Activated CD4-positive, alpha-beta T cell treated with anti-CD3 and anti-CD28 coated beads, Interleukin-2, amount 10 ng/mL, durations not matched to agents 7 days and 5 days (primary cell): ENCODE measurements around the gene UBAC1. TPM values are rescaled to one million over a fixed set of nuclear protein-coding genes. Genes with fewer than 3 reads are reported as not detected.

ENCODE experiments used
- CTCF ChIA-PET: fragments of 350-600 bp; sonication (Branson Sonifier 250); formaldehyde crosslinking; loops from one replicate; lab custom pipeline; 2021; ENCODE audit warnings: antibody characterized with exemption; lab: Charles Lee
- POLR2A ChIA-PET: fragments of 350-600 bp; sonication (Branson Sonifier 250); formaldehyde crosslinking; loops from one replicate; lab custom pipeline; 2021; ENCODE audit warnings: antibody characterized with exemption; lab: Charles Lee
- DNase-seq: peaks from one replicate; pipeline ENCODE4 v3.0.0-alpha.2; 2020
- H3K27ac Mint-ChIP-seq: one replicate; pipeline ENCODE4 v1.8.0; 2021; ENCODE audit warnings: mild to moderate bottlenecking, moderate library complexity, mixed read lengths
- H3K27me3 Mint-ChIP-seq: one replicate; pipeline ENCODE4 v1.8.0; 2021; ENCODE audit warnings: mixed read lengths
- H3K36me3 Mint-ChIP-seq: one replicate; pipeline ENCODE4 v1.8.0; 2021; ENCODE audit warnings: low read depth, mixed read lengths
- H3K4me1 Mint-ChIP-seq: one replicate; pipeline ENCODE4 v1.8.0; 2021; ENCODE audit warnings: mixed read lengths
- H3K4me3 Mint-ChIP-seq: one replicate; pipeline ENCODE4 v1.8.0; 2021; ENCODE audit warnings: mild to moderate bottlenecking, moderate library complexity, mixed read lengths
- H3K9me3 Mint-ChIP-seq: one replicate; pipeline ENCODE4 v1.8.0; 2021; ENCODE audit warnings: mixed read lengths
- total RNA-seq, 2 experiments: library from RNA; stranded (reverse); gene quantifications; one replicate each; pipeline ENCODE4 v1.2.3, GENCODE V29; 2021

UBAC1 gene
- total RNA-seq, 2 experiments from 2014 or later, result 29.7 to 32.6 TPM

DNA sequence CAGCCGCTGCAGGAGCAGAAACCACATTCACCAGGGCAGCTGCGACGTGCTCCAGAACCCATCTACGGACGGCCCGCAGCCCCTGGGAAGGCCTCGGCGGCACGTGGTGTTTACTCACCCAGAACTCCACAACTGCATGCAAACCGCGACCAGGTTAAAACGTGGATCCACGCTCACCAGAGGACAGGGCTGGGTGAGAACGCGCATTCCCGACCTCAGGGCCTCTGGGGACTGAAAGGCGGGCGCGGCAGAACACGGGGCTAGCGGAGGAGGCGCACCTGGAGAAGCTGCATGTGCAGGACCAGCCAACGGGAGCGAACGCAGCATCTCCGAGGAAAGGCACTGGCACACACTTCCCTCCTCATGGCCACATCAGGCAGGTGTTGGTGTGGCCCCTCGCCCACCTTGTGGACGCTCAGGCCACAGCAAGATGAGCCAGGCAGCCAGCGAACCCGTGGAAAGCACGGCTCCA, 29.8 kb downstream of the UBAC1 start:
- DNase-seq, result no peak
- no peaks in the 10 kb centered on the region for H3K27me3 Mint-ChIP-seq
- ChIA-PET POLR2A (no interaction called here), CTCF (no interaction called here)
- H3K36me3 Mint-ChIP-seq, result peaks cover 27% of the 10 kb centered on the region
- H3K27ac Mint-ChIP-seq, result no peak overlapping the region
- no peak overlapping the region for H3K4me3 Mint-ChIP-seq
- H3K9me3 Mint-ChIP-seq, result peaks cover 3% of the 10 kb centered on the region
- peaks cover 7% of the 10 kb centered on the region for H3K4me1 Mint-ChIP-seq

DNA sequence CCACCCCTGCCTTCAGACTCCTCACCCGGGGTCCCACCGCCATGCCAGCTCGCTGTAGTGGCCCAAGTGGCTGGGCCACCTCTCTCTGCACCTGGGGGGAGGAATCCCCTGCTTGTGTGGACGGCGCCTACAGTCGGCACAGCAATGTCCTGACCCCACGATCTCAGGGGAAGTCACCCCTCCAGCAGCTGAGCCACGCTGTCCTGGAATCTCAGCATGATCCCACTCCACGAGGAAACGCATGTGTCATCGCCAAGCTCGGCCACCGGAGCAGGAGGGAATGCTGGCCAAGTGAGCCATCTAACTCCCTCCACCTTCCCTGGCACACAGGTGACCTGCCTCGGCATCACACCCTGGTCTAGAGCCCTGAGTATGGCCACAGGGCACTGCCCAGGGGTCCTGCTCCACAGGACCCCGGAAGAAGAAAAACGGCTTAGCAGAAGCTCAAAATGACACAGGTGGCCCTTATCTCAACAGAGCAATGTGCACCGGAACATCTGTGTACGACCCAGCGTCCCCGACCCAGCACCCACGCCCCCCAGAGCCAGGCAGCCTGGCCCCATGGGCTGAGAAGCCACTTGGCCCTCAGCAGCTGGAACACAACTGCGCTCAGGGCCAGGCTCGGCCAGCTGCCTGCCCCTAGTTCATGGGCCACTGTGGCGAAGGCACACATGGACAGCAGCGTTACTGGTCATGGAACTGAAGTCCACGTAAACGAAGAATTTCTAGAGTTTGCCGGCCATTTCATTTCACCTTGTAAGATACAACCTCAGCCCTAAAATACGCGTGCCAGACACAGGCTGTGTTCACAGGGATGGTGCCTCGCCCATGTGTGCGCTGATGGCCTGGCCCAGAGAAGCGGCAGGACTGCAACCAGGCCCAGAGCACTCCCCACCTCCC, 30.5 kb downstream of the UBAC1 start:
- POLR2A ChIA-PET, result no interaction called here
- CTCF ChIA-PET, result no interaction called here
- H3K4me3 Mint-ChIP-seq, result no peak overlapping the region
- no peaks in the 10 kb centered on the region for H3K27me3 Mint-ChIP-seq
- H3K4me1 Mint-ChIP-seq, result peaks cover 11% of the 10 kb centered on the region
- no peaks in the 10 kb centered on the region for H3K9me3 Mint-ChIP-seq
- H3K36me3 Mint-ChIP-seq, result peaks cover 23% of the 10 kb centered on the region
- DNase-seq, result no peak
- no peak overlapping the region for H3K27ac Mint-ChIP-seq

DNA sequence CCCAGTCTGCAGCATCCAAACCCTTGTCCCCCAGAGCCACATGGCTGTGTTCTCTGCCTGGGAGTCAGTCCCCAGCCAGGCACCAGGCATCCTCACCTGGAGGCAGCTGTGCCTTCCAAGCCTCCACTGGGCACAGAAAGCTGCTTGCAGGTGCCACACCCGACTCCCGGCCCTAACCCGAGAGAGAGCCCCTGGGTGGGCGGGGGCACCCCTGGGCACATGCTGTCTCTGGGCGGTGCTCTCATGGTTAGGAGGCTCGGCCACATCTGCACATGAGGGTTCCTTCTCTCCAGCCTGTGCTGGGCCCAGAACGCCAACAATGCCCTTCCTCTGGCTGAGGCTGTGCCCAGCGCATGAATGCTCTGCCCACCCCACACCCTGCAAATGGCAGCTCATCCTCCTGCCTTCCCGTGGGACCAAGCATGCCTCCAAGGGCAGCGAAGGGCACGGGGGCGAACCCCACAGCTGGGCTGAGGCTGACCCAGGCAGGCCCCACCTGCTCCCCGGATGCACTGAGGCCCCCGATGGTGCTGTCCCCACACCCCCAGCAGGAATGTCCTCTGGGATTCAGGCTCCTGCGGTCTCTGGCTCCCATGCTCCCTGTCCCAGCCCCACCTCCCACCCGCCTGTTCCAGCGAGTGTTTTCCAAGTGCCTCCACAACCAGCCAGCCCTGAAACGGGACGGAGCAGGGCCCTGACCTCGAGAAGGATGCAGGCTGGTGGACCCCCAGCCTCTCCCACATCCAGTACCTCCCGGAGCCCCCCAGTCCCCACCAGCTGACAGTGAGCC, 31.3 kb downstream of the UBAC1 start:
- CTCF ChIA-PET, result no interaction called here
- Mint-ChIP-seq H3K36me3 (peaks cover 15% of the 10 kb centered on the region), H3K9me3 (no peaks in the 10 kb centered on the region), H3K27me3 (no peaks in the 10 kb centered on the region), H3K4me1 (peaks cover 17% of the 10 kb centered on the region), H3K27ac (no peak overlapping the region), H3K4me3 (no peak overlapping the region)
- no peak for DNase-seq
- POLR2A ChIA-PET, result no interaction called here

DNA sequence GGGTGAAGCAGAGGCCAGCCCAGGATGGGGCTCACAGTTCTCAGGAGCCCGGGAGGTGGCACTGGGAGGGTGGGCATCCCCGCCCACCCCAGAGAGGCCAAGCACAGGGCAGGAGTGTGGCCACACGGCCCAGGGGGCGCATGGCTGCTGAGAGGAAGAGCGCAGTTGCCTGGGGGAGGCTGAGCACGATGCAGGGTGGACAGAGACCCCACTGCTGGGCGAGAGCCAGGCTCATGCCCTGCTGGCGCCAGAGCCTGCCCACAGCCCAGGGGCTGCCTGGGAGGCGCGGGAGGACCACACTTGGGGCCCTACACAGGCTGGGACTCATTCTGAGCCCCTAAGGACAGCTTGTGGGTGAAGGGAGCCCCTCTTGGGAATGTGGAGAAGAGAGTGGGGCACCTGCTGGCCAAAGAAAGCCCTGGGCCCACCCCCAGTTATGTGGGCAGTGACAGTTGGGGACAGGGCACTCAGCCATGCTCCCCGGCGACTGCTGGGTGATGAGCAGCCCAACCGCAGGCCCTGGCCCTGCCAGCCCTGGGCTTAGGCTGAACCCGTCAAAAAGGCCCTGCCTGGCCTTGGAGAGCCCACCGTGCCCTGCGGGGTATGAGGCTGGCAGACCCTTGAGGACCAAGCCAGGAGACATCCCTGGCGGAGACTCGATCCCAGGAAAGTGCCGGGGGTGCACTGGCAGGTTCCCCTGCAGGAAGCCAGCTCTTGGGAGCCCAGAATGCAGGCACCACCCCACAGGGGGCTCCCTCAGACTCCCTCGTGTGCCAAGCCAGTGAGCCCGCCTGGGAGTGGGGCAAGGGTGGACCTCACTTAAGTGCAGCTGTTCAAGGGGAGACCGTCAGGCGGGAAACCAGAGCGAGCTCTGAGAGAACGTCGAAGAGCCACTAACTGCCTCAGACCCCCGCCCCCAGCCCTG, 32.2 kb downstream of the UBAC1 start:
- DNase-seq, result no peak
- Mint-ChIP-seq H3K27ac (no peak overlapping the region), H3K9me3 (no peaks in the 10 kb centered on the region), H3K4me3 (no peak overlapping the region), H3K27me3 (no peaks in the 10 kb centered on the region), H3K36me3 (peaks cover 14% of the 10 kb centered on the region), H3K4me1 (peaks cover 18% of the 10 kb centered on the region)
- POLR2A ChIA-PET, result no interaction called here
- CTCF ChIA-PET, result no interaction called here

DNA sequence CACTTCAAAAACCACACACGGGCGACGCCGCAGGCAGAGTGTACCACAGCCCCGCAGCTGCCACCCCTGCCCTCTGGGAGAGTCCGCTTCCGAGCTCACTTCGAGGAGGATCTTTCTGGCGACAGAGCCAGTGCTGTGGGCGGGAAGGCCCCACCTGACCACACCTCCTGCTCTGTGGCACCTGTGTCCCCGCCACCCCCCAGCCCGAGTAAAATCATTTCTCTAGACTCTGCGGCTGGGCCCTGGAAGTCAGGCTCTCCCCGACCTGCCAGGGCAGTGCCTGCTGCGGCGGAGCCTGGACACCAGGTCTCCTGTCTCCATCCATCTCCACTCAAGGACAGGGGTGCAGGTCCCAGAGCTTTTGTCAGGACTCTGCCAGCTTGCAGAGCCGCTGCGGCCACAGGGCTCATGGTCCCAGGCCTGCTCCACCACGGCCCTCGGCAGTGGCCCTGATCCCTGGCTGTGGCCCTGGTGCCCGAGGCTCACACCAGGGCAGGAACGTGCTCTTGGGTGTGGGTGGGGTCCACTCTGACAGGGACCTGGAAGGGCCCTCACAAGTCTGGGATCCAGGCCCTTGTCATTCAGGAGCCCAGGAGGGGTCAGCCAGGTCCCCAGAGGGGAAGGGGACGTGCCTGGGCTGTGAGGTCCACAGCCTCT, 33.0 kb downstream of the UBAC1 start:
- no peaks in the 10 kb centered on the region for H3K27me3 Mint-ChIP-seq
- POLR2A ChIA-PET, result no interaction called here
- no peaks in the 10 kb centered on the region for H3K9me3 Mint-ChIP-seq
- peaks cover 9% of the 10 kb centered on the region for H3K36me3 Mint-ChIP-seq
- no peak for DNase-seq
- H3K4me3 Mint-ChIP-seq, result no peak overlapping the region
- H3K4me1 Mint-ChIP-seq, result peaks cover 18% of the 10 kb centered on the region
- CTCF ChIA-PET, result no interaction called here
- H3K27ac Mint-ChIP-seq, result no peak overlapping the region

DNA sequence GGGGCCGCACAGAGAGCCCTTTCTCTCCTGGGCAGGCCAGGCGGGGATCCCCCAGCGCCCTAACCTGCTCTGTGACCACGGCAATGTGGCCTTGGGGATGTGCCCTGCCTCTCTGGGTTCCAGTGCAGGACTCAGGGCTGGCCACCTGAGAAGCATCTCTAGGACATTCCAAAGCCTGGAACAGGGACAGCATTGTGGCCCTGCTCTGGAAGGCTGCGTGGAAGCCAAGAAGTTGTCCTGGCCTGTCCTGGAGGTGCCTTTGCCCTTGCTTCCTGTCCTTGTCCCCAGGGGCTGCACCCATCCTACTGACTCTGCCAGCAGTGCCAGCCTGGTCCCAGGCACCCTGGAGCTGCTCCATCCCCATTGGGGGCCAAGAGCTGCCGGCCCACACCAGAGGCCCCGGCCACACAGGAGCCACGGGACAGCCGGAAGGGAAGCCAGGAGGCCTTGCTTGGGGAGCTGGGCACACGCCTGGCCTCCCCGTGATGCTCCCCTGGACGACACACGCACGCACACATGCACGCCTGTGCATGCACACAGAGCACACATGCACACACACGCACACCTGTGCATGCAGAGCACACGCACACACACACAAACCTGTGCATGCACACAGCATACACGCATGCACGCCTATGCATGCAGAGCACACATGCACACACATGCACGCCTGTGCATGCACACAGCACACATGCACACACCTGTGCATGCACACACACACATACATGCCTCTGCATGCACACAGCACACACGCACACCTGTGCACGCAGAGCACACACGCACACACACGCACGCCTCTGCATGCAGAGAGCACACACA, 33.8 kb downstream of the UBAC1 start:
- ChIA-PET POLR2A (no interaction called here), CTCF (no interaction called here)
- Mint-ChIP-seq H3K27ac (no peak overlapping the region), H3K27me3 (no peaks in the 10 kb centered on the region), H3K36me3 (peaks cover 4% of the 10 kb centered on the region), H3K9me3 (no peaks in the 10 kb centered on the region), H3K4me1 (peaks cover 18% of the 10 kb centered on the region), H3K4me3 (no peak overlapping the region)
- DNase-seq, result no peak

DNA sequence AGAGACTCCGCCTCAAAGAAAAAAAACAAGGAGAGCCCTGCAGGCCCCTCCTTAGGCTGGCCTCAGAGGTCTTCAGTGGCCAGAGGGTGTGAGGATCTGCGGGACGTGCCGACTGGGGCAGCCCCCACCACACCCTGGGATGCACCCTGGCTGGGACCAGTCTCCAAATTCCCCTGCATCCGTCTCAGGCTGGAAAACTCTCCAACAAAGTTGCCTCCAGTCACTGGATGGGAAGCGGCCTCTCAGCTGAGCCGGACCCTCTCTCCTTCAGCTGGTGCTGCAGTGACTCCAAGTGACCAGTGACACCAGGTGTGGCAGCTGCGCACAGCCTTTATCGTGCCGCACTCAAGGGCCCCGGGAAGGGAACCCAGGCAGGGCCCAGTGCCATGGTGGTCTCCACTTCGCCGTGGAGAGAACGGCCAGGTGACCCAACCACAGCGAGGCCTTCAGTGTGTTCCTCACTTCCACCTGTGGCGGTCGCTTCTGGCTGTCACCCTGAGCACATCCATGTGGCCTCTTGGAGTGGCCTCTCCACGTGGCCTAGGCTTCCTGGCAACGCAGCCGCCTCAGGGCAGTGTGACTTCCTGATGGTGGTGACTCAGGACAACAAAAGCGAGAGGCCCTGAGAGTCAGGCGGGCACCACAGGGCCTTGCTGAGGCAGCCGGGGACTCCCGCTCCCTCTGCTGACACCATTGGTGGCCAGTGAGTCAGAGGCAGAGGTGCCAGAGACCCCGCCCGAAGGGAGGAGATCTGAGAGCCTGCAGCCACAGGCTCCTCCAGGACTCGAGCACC, 34.6 kb downstream of the UBAC1 start:
- H3K36me3 Mint-ChIP-seq, result peaks cover 2% of the 10 kb centered on the region
- no peaks in the 10 kb centered on the region for H3K9me3 Mint-ChIP-seq
- no peak overlapping the region for H3K27ac Mint-ChIP-seq
- CTCF ChIA-PET, result interaction anchor here (1.1 to 1.6 kb wide), 2 partner anchors 12 to 72 kb away, joined by 3 read pairs; no protein-coding TSS in a partner anchor
- H3K4me3 Mint-ChIP-seq, result no peak overlapping the region
- peak; percentile 23 for DNase-seq
- no peaks in the 10 kb centered on the region for H3K27me3 Mint-ChIP-seq
- peaks cover 18% of the 10 kb centered on the region for H3K4me1 Mint-ChIP-seq
- POLR2A ChIA-PET, result no interaction called here

DNA sequence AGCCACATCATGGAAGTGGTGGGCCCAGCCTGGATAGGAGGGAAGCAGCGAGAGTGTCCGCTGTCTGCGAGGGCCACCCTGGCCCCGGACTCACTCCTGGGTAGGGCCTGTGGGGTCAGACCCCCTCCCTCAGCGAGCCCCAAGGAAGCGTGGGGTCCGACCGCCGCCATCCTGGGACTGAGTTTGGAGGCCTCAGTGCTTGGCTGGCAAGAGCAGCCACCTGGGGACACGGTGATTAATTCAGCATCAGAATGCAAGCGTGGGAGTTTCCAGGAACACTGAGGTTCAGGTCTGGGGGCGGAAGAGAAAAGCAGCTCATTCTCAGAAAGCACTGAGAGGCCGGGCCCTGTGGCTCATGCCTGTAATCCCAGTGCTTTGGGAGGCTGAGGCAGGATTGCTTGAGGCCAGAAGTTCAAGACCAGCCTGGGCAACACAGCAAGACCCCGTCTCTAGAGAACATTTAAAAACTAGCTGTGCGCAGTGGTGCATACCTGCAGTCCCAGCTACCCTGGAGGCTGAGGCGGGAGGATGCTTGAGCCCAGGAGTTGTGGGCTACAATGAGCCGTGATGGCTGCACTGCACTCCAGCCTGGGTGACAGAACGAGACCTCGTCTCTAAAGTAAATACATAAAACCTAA, 35.6 kb downstream of the UBAC1 start:
- H3K4me3 Mint-ChIP-seq, result no peak overlapping the region
- peaks cover 18% of the 10 kb centered on the region for H3K4me1 Mint-ChIP-seq
- DNase-seq, result no peak
- ChIA-PET CTCF (interaction anchor here (0.8 to 1.6 kb wide), 4 partner anchors 10 to 71 kb away, joined by 3 to 4 read pairs (median 3); no protein-coding TSS in a partner anchor), POLR2A (no interaction called here)
- no peaks in the 10 kb centered on the region for H3K27me3 Mint-ChIP-seq
- peak overlapping the region; percentile 22 for H3K27ac Mint-ChIP-seq
- no peaks in the 10 kb centered on the region for H3K36me3 Mint-ChIP-seq
- no peaks in the 10 kb centered on the region for H3K9me3 Mint-ChIP-seq

DNA sequence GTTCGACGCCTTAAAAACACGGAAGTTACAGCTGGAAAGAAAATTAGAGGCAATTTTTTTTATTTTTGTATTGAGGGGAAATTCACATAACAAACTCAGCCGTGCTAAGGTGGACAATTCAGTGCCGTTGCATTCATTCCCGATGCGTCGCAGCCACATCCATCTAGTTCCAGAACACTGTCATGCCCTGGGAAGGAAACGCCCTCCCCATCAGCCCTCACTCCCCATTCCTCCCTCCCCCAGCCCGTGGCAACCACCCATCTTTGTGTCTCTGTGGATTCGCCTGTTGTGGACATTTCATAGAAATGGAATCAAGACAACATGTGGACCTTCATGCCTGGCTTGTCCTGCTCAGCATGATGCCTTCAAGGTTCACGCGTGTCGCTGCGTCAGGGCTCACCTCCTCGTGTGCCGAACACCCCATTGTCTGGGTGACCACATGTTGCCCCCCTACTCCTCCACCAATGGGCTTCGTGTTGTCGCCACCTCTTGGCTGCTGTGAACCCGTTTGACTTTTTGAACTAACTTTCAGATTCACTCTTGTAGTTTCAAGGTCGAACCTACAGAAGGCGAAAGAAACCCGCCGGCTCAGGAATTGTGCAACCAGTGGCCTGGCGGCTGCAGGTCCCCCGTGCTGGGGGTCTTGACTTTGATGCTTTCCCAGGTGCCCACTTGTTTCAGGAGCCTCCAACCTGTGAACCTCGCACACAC, 36.4 kb downstream of the UBAC1 start:
- no peak overlapping the region for H3K4me3 Mint-ChIP-seq
- H3K27me3 Mint-ChIP-seq, result no peaks in the 10 kb centered on the region
- H3K27ac Mint-ChIP-seq, result no peak overlapping the region
- H3K4me1 Mint-ChIP-seq, result peaks cover 18% of the 10 kb centered on the region
- no peaks in the 10 kb centered on the region for H3K36me3 Mint-ChIP-seq
- no peak for DNase-seq
- ChIA-PET CTCF (interaction anchor here (0.8 to 1.6 kb wide), 4 partner anchors 11 to 49 kb away, joined by 3 to 4 read pairs (median 3); no protein-coding TSS in a partner anchor), POLR2A (no interaction called here)
- no peaks in the 10 kb centered on the region for H3K9me3 Mint-ChIP-seq

DNA sequence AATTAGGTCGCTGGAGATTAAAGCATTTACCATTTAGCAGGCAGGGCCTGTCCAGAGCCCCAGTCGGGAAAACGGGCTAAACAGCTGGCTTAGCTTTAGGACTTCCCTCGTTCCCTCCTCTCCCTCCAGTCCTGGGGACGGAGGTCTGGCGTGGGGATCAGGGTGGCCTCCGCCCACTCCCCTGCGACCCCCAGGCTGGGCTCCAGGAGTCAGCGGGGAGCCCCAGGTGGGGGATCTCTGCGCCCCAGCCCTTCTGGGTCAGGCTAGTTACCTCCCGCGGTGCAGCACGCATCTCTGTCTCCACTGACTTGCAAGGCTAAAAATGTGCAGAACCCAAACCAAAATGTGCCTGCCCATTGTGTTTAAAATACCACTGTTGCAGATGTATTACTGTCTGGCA, 37.7 kb downstream of the UBAC1 start:
- Mint-ChIP-seq H3K9me3 (peaks cover 8% of the 10 kb centered on the region), H3K4me3 (no peak overlapping the region), H3K27ac (no peak overlapping the region), H3K27me3 (no peaks in the 10 kb centered on the region), H3K36me3 (no peaks in the 10 kb centered on the region), H3K4me1 (peaks cover 18% of the 10 kb centered on the region)
- ChIA-PET CTCF (no interaction called here), POLR2A (no interaction called here)
- no peak for DNase-seq
